GM19468 (cell line): ENCODE data around the gene ZSWIM6.

Experiments used
- ATAC-seq: cut with Tn5 transposase; IDR thresholded peaks from one replicate; pipeline ENCODE4 v1.9.1; 2021; ENCODE audit warnings: mild to moderate bottlenecking, moderate library complexity, moderate number of reproducible peaks; ENCODE audit not compliant: unreplicated experiment; ENCODE audit errors: extremely low read depth

Gene ZSWIM6

GRCh38 chr5:61330341-61330844 is 1.7 kb upstream of the ZSWIM6 start:
- ATAC-seq: no peak

GRCh38 chr5:61330845-61331406 is 1.1 kb upstream of the ZSWIM6 start:
- no peak for ATAC-seq

- no peak for ATAC-seq
Observed at GRCh38 chr5:61332358-61332749, 296 bp downstream of the ZSWIM6 start.

GRCh38 chr5:61332851-61333320 is 828 bp downstream of the ZSWIM6 start:
- no peak for ATAC-seq

- no peak for ATAC-seq
Observed at GRCh38 chr5:61333321-61333953, 1.4 kb downstream of the ZSWIM6 start.

- ATAC-seq: no peak
Observed at GRCh38 chr5:61333954-61334867, 2.2 kb downstream of the ZSWIM6 start.

GRCh38 chr5:61334868-61335615 is 3.0 kb downstream of the ZSWIM6 start:
- no peak for ATAC-seq

- no peak for ATAC-seq
Observed at GRCh38 chr5:61339764-61340163, 7.7 kb downstream of the ZSWIM6 start.

GRCh38 chr5:61340775-61341361 is 8.8 kb downstream of the ZSWIM6 start:
- no peak for ATAC-seq

GRCh38 chr5:61342071-61342501 is 10.0 kb downstream of the ZSWIM6 start:
- no peak for ATAC-seq

GRCh38 chr5:61344187-61344944 is 12.3 kb downstream of the ZSWIM6 start:
- no peak for ATAC-seq

- ATAC-seq: no peak
Observed at GRCh38 chr5:61346511-61346910, 14.5 kb downstream of the ZSWIM6 start.

GRCh38 chr5:61347080-61347479 is 15.0 kb downstream of the ZSWIM6 start:
- ATAC-seq: no peak

- no peak for ATAC-seq
Observed at GRCh38 chr5:61348447-61348846, 16.4 kb downstream of the ZSWIM6 start.

GRCh38 chr5:61349935-61350334 is 17.9 kb downstream of the ZSWIM6 start:
- ATAC-seq: no peak

- no peak for ATAC-seq
Observed at GRCh38 chr5:61350535-61350934, 18.5 kb downstream of the ZSWIM6 start.

- ATAC-seq: no peak
Observed at GRCh38 chr5:61351733-61352132, 19.7 kb downstream of the ZSWIM6 start.

- ATAC-seq: no peak
Observed at GRCh38 chr5:61352180-61352579, 20.1 kb downstream of the ZSWIM6 start.

GRCh38 chr5:61352612-61353156 is 20.6 kb downstream of the ZSWIM6 start:
- ATAC-seq: no peak
